Activated T-cell treated with anti-CD3 and anti-CD28 coated beads for 4 hours (primary cell): ENCODE data around the gene CMTM1.

Experiments used
- DNase-seq: peaks from one replicate; pipeline ENCODE4 v3.0.0-alpha.2; 2020

Gene CMTM1

DNA sequence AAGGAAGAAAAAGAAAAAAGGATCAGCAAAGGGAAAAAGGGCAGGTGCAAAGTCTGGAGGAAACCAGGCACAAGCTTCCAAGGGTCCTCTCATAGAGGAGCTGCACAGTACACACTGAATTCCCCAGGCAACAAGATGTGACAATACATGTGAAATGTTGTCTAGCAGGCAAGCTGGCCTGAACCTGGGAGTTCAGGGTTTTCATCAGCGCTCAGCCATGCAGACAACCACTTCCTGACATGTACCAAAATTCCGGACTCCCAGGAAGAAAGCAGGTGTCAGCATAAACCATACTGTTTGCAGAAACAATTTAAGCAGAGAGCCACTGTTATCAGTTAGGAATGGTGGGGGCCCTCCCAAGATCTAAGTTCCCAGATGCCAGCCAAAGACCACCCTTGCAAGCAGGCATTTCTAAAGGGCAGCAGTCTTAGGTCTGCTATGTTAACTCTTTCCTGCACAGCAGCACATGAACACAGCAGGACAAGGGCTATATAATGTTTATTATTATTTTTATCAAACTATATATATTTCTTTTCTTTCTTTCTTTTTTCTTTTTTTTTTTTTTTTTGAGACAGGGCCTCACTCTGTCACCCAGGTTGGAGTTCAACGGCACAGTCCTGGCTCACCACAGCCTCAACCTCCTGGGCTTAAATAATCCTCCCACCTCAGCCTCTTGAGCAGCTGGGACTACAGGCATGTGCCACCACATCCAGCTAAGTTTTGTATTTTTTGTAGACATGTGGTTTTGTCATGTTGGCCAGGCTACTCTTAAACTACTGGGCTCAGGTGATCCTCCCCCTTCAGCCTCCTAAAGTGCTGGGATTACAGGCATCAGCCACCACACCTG is 26.4 kb upstream of the CMTM1 start:
- DNase-seq: no peak

GRCh38 chr16:66541388-66542355 is 24.6 kb upstream of the CMTM1 start:
- DNase-seq: no peak

GRCh38 chr16:66542396-66542795 is 23.8 kb upstream of the CMTM1 start:
- DNase-seq: no peak

- no peak for DNase-seq
These were observed 22.7 kb upstream of the CMTM1 start for GRCh38 chr16:66543541-66543940.

GRCh38 chr16:66544016-66544757 is 22.1 kb upstream of the CMTM1 start:
- no peak for DNase-seq

- DNase-seq: no peak
These were observed 18.9 kb upstream of the CMTM1 start for GRCh38 chr16:66547101-66547989.

DNA sequence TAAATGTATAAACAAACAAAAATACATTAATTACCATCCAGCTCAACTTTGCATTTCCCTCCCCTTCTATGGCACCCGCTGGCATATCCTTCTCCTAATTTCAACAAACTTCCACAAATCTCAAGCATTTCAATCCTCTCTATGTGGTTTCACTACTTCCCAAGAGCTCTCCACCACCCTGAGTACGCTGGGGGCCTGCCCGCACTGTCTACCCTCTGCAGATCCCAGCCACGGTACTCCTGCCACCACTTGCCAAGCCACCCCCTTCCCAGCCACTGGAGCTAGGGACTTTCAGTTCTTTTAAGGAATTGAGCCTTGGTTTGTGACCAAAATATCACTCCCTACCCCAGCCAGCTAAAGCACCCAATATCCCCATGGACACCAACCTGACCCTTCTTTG is 18.2 kb upstream of the CMTM1 start:
- DNase-seq: no peak

- DNase-seq: no peak
These were observed 17.4 kb upstream of the CMTM1 start for GRCh38 chr16:66548868-66549267.

DNA sequence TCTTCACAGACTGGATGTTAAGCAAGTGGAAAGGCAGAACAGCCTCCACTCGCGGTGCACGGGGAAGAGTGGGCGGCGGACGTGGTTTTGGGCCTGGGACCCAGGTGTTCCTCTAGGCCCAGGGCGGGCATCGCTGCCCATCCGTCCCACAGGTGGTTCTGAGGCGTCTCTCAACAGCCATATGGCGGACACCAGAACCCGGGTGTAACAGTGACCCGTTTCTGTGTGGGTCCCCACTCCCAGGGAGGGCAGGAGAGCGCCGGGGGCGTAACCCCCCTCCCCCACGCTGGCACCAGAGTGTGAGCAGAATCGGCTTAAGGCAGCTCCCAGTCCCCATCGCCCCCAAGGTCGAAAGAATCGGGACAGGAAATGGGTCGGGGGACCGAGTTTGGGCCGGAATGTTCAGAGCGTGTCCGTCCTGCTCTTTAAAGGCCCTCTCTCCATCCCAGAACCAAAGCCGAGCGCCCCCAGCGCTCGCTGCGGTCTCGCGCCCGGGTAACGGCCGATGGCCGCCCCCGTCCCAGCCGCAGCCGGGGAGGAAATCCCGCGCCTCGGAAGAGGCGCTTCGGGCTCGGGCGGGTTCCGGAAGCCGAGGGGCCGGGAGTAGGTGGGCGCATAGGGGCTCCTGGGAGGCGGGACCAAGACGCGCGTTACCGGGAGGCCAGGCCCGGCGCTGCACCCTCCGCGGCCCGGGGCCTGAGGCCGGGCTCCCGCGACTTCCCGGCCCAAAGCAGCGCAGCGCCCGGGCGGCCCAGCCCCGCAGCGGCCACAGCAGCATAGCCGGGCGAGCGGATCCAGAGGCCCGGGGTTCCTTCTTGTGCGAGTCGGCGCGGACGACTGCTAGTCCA is 16.7 kb upstream of the CMTM1 start, which contains the start of gene TK2:
Gene TK2, minus strand, starts transcription at position 839 of the 848 bp plus-strand sequence. Its CDS starts 61 bp downstream, at position 778.
- peak; percentile 49 for DNase-seq

DNA sequence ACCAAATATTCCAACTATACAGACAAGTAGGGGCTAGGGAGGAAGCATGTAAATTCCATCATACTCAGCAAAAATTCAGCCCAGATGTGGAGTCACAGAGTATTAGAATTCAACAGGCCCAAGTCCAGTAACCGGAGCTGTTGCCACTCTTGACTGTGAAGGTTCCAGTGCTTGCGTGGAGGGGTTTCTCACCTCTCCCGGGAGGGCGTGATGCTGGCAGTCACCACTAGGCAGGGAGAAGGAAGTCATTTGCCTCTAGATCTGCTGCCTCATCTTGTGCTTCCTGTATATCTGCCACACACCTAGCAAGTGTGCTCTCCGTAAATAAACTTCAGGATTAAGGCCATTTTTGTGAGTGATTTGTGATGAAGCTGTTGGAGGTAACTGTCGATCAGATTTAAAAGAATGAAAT is 14.9 kb upstream of the CMTM1 start:
- peak; percentile 37 for DNase-seq

GRCh38 chr16:66551788-66552285 is 14.4 kb upstream of the CMTM1 start:
- DNase-seq: no peak

GRCh38 chr16:66552286-66553177 is 13.7 kb upstream of the CMTM1 start, which contains the start of gene CKLF:
Gene CKLF (plus strand): TSS chr16:66552576. CDS start chr16:66552716, 140 bp downstream.
- peak; percentile 80 for DNase-seq

GRCh38 chr16:66553223-66553622 is 13.0 kb upstream of the CMTM1 start:
- DNase-seq: no peak

DNA sequence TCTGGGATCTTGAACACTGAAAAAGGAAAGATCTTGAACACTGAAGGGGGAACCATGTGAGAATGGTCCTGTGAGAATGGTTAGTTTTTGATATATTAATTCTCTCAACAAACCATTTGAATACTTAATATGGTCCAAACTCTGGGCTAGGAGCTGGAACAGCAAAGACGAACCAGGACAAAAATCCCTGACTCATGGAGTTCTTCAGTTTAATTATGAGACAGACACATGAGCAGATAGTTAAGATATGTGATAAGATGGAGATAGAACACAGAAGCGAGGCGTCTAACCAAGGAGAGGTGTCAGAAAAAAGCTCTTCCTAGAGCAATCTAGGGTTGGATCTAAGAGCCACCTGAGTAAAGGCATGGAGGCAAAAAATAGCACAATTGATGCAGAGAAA is 12.2 kb upstream of the CMTM1 start:
- DNase-seq: no peak

DNA sequence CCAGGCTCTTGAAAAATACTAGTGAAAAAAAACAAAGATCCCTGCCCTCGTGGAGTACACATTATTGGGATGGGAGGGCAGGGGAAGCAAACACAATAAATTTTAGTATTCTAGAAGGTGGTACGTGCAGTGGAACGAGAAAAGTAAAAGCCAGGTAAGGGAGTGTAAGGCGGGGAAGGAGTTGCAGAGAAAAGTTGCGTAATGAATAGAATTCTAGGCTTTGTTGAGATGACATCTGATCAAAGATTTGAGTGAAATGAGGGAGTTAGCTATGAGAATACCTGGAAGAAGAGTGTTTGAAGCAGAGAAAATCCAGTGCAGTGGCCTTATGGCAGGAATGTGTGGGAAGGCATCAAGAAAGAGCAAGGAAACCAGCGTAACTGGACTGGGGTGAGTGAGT is 11.7 kb upstream of the CMTM1 start:
- DNase-seq: no peak

DNA sequence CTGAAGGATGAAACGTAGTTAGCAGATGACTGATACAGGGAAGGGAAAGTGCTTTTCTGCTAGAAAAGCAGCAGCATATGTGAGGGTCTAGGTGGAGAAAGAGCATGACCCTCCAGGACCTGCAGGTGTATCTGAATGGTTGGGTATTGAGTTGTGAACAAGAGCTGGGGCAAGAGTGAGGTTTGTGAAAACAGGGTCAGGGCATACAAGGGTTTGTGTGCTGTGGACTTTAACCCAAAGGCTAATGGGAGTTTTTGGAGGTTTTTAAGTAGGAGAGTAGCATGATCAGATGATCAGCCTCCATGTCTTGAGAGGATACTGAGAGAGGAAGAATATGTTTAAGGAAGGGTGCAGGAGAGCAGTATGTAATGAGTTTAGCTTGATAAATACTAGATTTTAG is 6.1 kb upstream of the CMTM1 start:
- no peak for DNase-seq

DNA sequence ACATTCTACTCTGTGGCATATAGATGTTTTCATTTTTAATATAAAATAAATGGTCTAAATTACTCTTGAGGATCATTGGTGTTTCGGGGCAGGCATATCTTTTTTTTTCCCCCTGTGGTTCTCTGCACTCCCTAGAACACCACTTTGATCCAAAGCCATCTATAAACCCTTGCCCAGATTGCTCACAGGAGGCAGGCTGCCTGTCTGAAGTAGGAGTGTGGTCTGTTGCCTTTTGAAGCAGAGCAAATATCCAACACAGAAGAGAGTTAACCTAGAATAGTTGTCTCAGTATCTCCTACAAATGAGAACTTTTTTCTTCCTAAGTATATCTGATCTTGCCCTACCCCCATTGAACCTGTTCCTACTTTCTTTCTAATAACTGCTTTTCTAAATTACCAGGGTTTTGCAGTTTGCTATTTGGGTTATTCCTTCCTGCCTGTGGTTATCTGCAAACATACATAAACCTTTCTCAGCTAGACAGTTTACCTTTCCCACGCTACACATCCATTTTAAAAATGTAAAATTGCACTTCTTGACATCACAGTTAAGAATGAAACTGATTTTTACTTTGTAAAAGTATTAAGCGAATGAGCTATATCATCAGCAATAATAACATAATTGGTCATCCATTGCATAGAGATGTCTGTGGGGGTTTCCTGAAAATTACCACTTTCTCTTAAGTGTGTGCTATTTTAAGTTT is 4.7 kb upstream of the CMTM1 start:
- DNase-seq: no peak

- DNase-seq: no peak
These were observed 3.8 kb upstream of the CMTM1 start for GRCh38 chr16:66562409-66562808.

- DNase-seq: no peak
These were observed 3.3 kb upstream of the CMTM1 start for GRCh38 chr16:66562986-66563385.
